ENCODE data around the gene ANAPC7.
A peak's percentile ranks its signal among the peaks of the same experiment; 100 is the strongest.
"Not testable (repeated sequence)": the region's sequence is repeated elsewhere in the genome, so short reads cannot be mapped to it uniquely, and the experiment has no call there.

Gene ANAPC7

DNA sequence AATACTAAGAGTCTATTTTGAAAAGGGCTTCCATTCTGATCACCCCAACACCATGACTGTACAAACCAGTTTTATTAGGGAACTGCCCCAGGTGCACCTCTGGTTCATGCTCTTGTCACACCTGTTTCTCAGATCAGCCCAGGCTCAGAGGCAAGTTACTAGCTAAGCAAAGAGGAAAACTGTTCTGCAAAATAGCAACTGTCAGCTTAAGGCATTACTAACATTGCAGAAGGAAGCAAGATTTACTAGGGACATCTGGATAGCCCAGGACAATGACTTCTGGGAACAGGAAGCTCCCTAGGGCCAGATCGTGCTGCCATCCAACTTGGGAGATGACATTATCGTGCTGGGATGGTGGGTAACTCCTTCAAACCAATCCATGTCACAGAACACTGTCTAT, 30.1 kb downstream of the ANAPC7 start:
- no peak for DNase-seq

GRCh38 chr12:110373025-110373424, 30.5 kb downstream of the ANAPC7 start:
- DNase-seq = no peak

DNA sequence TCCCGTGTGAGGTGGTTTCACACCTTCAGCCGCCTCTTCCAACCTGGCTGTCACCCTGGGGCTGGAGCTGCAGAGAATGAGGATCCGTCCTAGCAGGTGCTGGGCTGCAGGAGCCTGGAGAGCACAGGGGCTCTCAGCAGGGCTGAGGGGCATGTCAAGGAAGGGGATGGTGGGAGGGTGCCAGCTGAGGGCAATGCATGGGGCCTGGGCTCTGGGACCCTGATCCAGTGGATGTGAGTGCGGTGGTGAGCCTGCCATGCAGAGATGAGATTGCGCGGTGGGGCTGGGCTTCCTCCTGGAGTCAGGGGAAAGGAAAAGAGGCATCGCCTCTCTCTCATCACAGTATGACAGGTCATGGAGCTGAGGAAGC, 31.5 kb downstream of the ANAPC7 start:
- no peak for DNase-seq

GRCh38 chr12:110371408-110372055, 32.0 kb downstream of the ANAPC7 start:
- DNase-seq = peak; percentile 46

DNA sequence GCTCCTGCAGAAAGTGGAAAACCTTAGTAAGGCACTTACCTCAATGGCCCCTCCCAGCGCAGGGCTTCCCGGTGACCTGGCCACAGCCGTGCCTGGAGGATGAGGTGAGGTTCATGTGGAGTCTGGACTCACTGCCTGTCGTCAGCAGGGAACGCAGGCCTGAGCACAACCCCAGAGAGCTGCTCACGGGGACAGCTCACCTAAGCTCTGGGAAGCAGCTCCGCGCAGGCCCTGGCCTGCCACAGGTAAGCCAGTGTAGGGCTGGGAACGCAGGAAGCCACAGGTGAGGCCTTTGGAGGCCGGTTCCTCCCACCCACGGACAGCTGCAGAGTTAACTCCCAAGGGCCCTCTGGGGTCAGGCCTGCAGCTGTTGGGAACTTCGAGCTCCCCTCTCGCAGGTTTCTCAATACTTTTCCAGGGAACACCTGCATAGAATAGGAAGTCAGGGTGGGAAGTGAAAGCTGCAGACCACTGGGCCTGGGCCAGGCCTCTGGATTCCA, 32.7 kb downstream of the ANAPC7 start:
- no peak for DNase-seq

DNA sequence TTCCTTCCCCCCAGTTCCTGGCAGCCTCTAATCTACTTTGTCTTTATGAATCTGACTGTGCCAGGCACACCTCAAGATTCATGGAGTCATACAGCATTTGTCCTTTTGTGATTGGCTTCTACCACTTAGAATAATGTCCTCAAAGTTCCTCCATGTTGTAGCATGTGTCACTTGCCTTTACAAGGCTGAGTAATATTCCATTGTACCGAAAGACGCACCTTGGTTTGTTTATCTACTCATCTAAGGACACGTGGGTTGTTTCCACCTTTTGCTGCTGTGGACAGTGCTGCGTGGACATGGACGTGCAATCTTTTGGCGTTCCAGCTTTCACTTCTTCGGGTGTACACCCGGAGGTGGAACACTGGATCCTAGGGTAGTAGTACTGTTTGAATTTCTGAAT, 33.5 kb downstream of the ANAPC7 start:
- DNase-seq = no peak

GRCh38 chr12:110367181-110367864, 36.2 kb downstream of the ANAPC7 start:
- peak; percentile 58 for DNase-seq

GRCh38 chr12:110366321-110367142, 37.0 kb downstream of the ANAPC7 start:
- no peak for DNase-seq

DNA sequence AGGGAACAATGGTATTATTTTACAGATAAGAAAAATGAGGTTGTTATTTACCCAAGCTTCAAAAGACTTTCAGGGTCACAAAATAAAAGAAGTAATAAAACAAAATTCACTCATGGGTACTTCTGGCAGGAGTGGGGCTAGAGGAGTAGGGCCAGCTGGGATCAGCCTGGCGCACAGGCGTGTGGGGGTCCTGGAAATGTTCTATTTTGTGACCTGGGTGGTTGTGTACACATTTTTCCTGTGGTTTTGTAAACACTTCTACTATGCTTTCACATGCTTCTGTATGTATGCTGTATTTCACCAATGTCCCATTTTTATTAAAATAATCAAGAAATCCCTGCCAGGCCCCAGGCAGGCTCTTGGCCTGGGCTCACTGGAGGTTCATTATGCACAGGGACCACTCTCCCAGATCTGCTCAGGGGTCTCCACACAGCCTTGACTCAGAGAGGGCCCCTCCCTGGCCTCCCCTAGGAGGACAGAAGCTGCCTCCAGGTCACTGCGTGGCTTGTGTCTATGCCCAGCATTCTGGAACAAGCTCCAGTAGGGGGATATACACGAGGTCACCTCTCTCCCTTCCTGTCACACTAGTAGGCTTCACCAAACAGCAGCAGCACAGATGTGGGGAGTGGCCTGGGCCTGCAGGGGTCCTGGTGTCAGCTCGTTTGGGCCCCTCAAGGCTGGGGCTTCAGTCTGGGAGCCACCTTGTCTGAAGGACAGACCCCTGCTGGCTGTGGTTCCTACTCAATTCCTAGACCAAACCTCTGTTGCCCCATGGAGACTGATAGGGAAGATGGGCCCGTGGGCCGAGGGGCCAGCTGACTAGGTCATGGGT, 37.8 kb downstream of the ANAPC7 start:
- no peak for DNase-seq

GRCh38 chr12:110361216-110361615, 42.3 kb downstream of the ANAPC7 start:
- no peak for DNase-seq

DNA sequence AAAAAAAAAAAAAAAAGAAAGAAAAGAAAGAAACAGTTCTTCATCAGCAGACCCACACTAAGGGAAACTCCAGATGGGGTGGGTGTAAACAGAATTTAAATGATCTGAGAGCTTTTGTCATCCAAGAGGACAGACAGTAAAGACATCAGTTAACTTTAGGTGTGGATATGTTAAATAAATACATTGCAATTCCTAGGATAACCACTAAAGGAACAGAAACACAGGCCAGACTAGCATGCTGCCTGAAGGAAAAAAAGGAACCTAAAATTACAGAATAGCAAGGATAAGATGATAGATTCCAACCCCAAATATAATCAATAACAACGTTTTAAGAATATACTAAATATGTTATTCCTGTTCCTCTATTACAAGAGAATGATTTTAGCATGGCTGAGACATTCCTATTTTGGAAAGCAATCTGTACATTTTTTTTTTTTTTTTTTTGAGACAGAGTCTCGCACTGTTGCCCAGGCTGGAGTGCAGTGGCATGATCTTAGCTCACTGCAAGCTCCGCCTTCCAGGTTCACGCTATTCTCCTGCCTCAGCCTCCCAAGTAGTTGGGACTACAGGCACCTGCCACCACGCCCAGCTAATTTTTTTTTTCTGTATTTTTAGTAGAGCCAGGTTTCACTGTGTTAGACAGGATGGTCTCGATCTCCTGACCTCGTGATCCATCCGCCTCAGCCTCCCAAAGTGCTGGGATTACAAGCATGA, 45.0 kb downstream of the ANAPC7 start:
- not testable (repeated sequence) for DNase-seq

DNA sequence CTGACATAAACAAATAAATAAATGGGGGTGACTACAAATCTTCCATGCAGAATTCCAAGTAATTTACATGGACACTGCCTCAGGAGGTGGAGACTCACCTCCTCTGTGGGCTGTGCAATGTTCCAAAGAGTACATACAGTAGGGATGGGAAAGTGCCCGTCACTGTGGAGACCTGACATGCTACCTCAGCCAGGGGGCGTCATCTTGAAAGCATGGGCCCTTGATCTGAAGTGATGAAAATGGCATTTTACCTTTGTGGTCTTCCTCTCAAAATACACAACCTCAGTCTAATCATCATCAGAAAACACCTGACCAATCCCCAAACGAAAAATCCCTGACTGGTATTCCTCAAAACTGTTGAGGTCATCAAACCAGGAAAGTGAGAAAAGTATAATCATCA, 48.4 kb downstream of the ANAPC7 start:
- no peak for DNase-seq

GRCh38 chr12:110354172-110354780, 49.2 kb downstream of the ANAPC7 start:
- DNase-seq = peak; percentile 68

DNA sequence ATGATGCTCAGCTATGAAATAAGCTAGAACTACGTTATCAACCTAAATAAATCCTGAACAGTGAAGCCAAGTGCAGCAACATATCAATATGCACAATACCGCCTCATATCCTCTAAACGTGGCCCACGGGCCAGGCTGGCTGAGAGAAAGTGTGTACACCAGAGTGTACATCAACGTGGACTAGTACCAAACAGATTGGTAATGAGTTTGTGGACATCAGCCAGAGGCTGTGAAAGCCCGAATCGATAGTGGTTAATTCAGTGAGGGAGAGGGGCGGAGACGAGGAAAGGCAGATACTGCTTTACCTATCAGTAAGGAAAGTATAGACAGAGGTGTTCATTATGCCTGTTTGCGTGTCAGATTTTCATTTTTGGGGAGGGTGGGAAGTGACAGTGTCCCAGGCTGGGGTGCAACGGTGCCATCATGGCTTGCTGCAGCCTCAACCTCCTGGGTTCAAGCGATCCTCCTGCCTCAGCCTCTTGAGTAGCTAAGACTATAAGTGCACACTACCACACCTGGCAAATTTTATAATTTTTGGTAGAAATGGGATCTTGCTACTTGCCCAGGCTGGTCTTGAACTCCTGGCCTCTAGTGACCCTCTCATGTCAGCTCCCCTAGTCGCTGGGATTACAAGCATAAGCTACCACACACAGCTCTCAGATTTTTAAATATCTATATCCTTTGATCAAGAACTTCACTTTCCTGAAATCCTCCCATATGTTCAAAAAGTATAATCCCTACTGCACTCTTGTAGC, 50.1 kb downstream of the ANAPC7 start:
- no peak for DNase-seq

GRCh38 chr12:110352401-110352800, 51.1 kb downstream of the ANAPC7 start:
- no peak for DNase-seq

GRCh38 chr12:110351119-110351518, 52.4 kb downstream of the ANAPC7 start:
- no peak for DNase-seq

DNA sequence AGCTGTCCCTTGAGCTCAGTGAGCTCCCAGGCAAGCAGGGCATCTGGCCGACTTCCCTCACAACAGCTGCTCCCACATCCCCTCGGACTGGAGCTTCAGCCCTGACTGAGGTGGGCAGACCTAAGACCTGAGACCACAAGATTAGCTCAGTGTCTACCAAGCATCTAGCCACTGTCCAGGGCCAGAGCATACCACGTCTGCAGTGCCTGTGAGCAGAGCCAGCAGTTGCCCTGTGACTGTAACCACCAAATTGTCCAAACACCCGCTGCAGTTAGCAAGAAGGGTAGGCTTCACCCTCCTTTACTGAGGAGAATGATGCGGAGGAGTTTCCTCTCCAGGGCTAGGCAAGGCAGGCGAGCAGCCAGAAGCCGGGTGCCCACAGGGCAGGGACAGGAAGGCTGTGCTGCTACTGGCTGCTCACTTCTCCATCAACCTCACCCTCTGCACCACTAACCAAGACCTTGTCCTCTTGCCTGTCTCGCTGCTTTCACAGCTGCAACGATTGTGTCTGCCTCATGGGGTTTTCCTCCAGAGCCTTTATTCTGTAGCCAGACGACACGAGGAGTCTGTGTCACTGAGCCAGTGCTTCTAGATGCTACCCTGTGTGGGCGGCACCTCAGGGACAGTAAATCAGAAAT, 53.9 kb downstream of the ANAPC7 start:
- no peak for DNase-seq

- DNase-seq = no peak
Measured at GRCh38 chr12:110349096-110349495, 54.4 kb downstream of the ANAPC7 start.

DNA sequence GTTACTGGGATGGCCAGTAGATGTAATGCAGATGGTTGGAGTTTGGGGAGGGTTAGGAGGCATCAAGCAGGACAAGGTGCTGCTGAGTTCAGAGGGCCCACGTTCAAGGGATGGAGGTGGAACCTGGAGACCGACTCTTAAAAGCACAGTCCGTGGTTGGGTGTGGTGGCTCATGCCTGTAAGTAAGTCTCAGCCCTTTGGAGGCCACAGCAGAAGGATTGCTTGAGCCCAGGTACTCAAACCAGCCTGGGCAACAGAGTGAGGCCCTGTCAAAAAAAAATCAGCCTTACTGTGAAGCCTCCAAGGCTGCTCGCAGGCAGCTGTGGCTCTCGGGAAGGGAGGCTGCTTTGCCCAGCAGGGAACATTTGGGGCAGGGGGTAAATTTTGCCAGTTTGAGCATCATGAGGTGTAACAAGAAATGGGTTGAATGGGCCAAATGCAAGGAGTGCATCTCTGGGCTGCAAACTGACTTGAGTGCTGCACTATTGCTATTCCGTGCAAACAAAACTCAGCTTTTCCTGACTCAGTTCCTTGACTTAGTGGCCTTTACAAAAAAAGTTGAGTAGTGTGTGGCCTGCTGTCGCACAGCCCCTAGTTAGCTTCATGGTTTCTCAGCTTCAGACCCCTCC, 55.0 kb downstream of the ANAPC7 start:
- no peak for DNase-seq

GRCh38 chr12:110347767-110348166, 55.7 kb downstream of the ANAPC7 start:
- no peak for DNase-seq

Data from NCI-H524 treated with DMSO at 0.1 percent for 48 hours (cell line).